SK-N-MC (cell line): ENCODE results near the gene TIPRL.
"Not testable (repeated sequence)": the region's sequence is repeated elsewhere in the genome, so short reads cannot be mapped to it uniquely, and the experiment has no call there.

Experiments
- DNase-seq: peaks from one replicate; pipeline ENCODE4 v3.0.0-alpha.2; 2011; ENCODE audit warnings: low read depth, low spot score
- H3K27ac ChIP-seq: fragments of 200-600 bp; sonication (generic); 2 replicates; pipeline ENCODE4 v1.5.1; 2016; ENCODE audit warnings: mixed run types
- H3K36me3 ChIP-seq: fragments of 200-600 bp; sonication (generic); 2 replicates; pipeline ENCODE4 v1.6.1; 2017; ENCODE audit warnings: antibody characterized with exemption, low read length, mixed read lengths; ENCODE audit not compliant: insufficient read depth
- H3K4me3 ChIP-seq: fragments of 200-600 bp; sonication (generic); 2 replicates; pipeline ENCODE4 v1.5.1; 2016
- H3K9ac ChIP-seq: fragments of 200-600 bp; sonication (generic); 2 replicates; pipeline ENCODE4 v1.8.0; 2017; ENCODE audit warnings: mixed run types, mixed read lengths; ENCODE audit not compliant: insufficient read length
- H3K9me3 ChIP-seq: fragments of 200-600 bp; sonication (generic); 2 replicates; pipeline ENCODE4 v1.6.1; 2017; ENCODE audit warnings: low read depth, mild to moderate bottlenecking, antibody characterized with exemption, low read length, moderate library complexity, mixed read lengths
- EZH2 ChIP-seq: fragments of 200-600 bp; sonication (generic); IDR thresholded peaks from one replicate; pipeline ENCODE4 v1.6.1; 2017; ENCODE audit warnings: antibody characterized with exemption
- FOXP2 ChIP-seq: optimal IDR thresholded peaks from 2 replicates; pipeline ENCODE3; 2011; ENCODE audit warnings: mild to moderate bottlenecking, moderate library complexity; ENCODE audit not compliant: insufficient read depth; ENCODE audit errors: extremely low read length, control extremely low read depth
- POLR2AphosphoS5 ChIP-seq: IDR thresholded peaks from 2 replicates; pipeline ENCODE4 v1.6.1; 2012; ENCODE audit warnings: mild to moderate bottlenecking, low read depth, low read length, borderline replicate concordance

Gene TIPRL

GRCh38 chr1:168172250-168172915 lies 6.4 kb upstream of the TIPRL start:
- TF ChIP-seq FOXP2 (no peak), POLR2AphosphoS5 (no peak), EZH2 (no peak)
- no peak overlapping the region; the same call in 1 of the 2 replicates for H3K27ac ChIP-seq
- DNase-seq, result no peak
- no peak overlapping the region for H3K4me3 ChIP-seq
- no peaks in the 10 kb centered on the region for H3K9me3 ChIP-seq
- H3K9ac ChIP-seq, result no peak overlapping the region
- no peaks in the 10 kb centered on the region for H3K36me3 ChIP-seq

GRCh38 chr1:168178227-168178637 lies 530 bp upstream of the TIPRL start:
- TF ChIP-seq FOXP2 (no peak), EZH2 (no peak), POLR2AphosphoS5 (no peak)
- Histone ChIP-seq H3K4me3 (peak overlapping the region; percentile 93), H3K36me3 (no peaks in the 10 kb centered on the region), H3K9me3 (no peaks in the 10 kb centered on the region), H3K27ac (peak overlapping the region; percentile 88), H3K9ac (peak overlapping the region; percentile 69)
- DNase-seq, result no peak

GRCh38 chr1:168179438-168180147 lies 831 bp downstream of the TIPRL start:
- TF ChIP-seq FOXP2 (no peak), POLR2AphosphoS5 (no peak), EZH2 (no peak)
- H3K9me3 ChIP-seq, result no peaks in the 10 kb centered on the region
- peak overlapping the region; percentile 93 for H3K4me3 ChIP-seq
- peak overlapping the region; percentile 91 for H3K9ac ChIP-seq
- peak overlapping the region; percentile 65 for H3K27ac ChIP-seq
- H3K36me3 ChIP-seq, result 0 out of 2 replicates have a peak, but pooled peaks cover 2% of the 10 kb centered on the region
- DNase-seq, result no peak

DNA sequence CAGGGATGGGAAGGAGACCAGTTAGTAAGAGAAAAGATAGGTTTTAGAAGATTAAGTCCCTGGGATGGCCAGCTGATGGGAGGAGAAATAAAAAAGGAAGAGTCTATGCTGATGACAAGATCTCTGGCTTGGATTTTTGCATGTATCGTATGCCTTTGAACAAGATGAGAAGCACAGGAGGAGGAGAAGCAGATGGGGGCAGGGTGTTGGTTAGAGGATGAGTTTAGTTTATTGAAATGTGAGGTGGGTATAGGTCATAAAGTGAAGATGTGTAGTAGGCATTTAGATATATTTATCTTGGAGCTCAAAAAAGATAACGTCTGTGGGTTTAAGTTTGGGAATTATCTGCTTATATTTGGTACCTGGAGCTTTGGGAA lies 1.4 kb downstream of the TIPRL start:
- no peak for DNase-seq

DNA sequence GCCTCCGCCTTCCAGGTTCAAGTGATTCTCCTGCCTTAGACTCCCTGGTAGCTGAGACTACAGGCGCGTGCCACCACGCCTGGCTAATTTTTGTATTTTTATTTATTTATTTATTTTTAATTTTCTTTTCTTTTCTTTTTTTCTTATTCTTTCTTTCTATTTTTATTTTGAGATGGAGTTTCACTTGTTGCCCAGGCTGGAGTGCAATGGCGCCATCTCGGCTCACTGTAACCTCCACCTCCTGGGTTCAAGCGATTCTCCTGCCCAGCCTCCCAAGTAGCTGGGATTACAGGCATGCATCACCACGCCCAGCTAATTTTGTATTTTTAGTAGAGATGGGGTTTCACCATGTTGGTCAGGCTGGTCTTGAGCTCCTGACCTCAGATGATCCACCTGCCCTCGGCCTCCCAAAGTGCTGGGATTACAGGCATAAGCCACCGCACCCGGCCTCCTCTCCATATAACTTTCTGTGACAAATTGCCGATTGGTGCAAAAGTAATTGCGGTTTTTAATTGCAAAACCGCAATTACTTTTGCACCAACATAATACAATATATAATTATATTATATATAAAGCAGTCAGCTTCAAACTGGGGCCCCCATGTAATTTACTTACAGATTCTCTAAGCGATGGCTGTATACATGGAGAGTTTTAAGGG lies 2.4 kb downstream of the TIPRL start:
- not testable (repeated sequence) for H3K36me3 ChIP-seq, H3K9ac ChIP-seq, DNase-seq, H3K27ac ChIP-seq, H3K4me3 ChIP-seq, H3K9me3 ChIP-seq

More for the DNA sequence above, 1.4 kb downstream of the TIPRL start:
- TF ChIP-seq FOXP2 (no peak), EZH2 (no peak), POLR2AphosphoS5 (no peak)
- Histone ChIP-seq H3K9me3 (no peaks in the 10 kb centered on the region), H3K27ac (peak overlapping the region; percentile 65), H3K36me3 (peaks cover 4% of the 10 kb centered on the region; the same call in 1 of the 2 replicates), H3K4me3 (peak overlapping the region; percentile 93), H3K9ac (peak overlapping the region; percentile 91)

DNA sequence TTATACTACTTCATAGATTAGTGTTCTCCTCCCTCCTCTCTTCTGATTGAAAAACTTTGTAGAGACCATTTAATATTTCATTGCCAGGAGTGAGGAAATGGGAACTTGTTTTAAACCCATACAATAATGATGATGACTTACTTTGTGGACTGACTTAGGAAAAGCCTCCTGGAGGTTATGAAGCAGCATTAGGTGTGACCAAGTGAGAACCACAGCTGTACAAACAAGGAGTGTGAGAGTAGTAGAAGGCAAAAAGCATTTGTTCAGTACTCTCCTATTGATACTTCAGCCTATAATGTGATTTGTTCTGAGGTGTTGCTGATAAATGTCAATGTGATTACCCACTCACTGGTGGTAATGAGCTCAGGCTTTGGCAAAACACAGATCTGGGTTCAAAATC lies 8.4 kb downstream of the TIPRL start:
- Histone ChIP-seq H3K4me3 (no peak overlapping the region), H3K36me3 (peaks cover 60% of the 10 kb centered on the region), H3K27ac (no peak overlapping the region), H3K9ac (no peak overlapping the region), H3K9me3 (no peaks in the 10 kb centered on the region)
- no peak for TF ChIP-seq EZH2
- TF ChIP-seq FOXP2, result no peak
- no peak for DNase-seq

DNA sequence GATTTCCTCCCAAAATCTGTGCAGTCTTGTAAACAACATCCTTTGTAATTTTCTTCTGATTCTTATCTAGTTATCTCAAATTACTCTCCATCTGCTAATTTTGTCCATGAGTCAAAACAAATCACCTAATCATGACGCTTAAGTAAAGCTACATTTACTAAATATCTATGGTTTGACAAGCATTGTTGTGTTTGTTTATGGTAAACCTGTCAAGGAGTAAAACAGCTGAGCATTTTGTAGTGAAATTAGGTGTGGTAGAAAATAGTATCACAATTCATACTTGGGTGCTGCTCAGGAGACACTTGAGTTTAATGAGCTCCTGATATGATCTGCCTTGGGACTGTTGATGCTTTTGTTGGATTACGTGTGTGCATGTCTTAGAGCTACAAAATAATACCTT lies 11.6 kb downstream of the TIPRL start:
- H3K9ac ChIP-seq, result no peak overlapping the region
- no peak for TF ChIP-seq FOXP2
- TF ChIP-seq EZH2, result no peak
- H3K9me3 ChIP-seq, result no peaks in the 10 kb centered on the region
- no peak overlapping the region for H3K4me3 ChIP-seq
- DNase-seq, result no peak
- no peak overlapping the region for H3K27ac ChIP-seq
- H3K36me3 ChIP-seq, result peaks cover 66% of the 10 kb centered on the region

- Histone ChIP-seq H3K36me3 (peaks cover 60% of the 10 kb centered on the region), H3K4me3 (no peak overlapping the region), H3K27ac (no peak overlapping the region), H3K9ac (no peak overlapping the region), H3K9me3 (no peaks in the 10 kb centered on the region)
- no peak for DNase-seq
- no peak for TF ChIP-seq EZH2
- TF ChIP-seq FOXP2, result no peak
- TF ChIP-seq POLR2AphosphoS5, result no peak
Measured at GRCh38 chr1:168195199-168196135, 16.7 kb downstream of the TIPRL start.

GRCh38 chr1:168199056-168199455 lies 20.3 kb downstream of the TIPRL start:
- Histone ChIP-seq H3K36me3 (peaks cover 71% of the 10 kb centered on the region), H3K9ac (no peak overlapping the region), H3K27ac (no peak overlapping the region), H3K9me3 (no peaks in the 10 kb centered on the region), H3K4me3 (no peak overlapping the region)
- no peak for TF ChIP-seq POLR2AphosphoS5
- TF ChIP-seq FOXP2, result no peak
- no peak for TF ChIP-seq EZH2
- no peak for DNase-seq
